Stimulated activated CD4-positive, alpha-beta T cell treated with anti-CD3 and anti-CD28 coated beads, Interleukin-1b, Interleukin-23, amount 100 ng/mL, for 1 hour (primary cell): ENCODE measurements around the gene PTPRR.

Experiments
- DNase-seq, 2 donors: peaks; one replicate each; pipeline ENCODE4 v3.0.0-alpha.2; 2020; ENCODE audit warnings: low read depth in 2 of 2

PTPRR gene

GRCh38 chr12:70695361-70696023 lies 225.0 kb downstream of the PTPRR start:
- DNase-seq, result no peak

- no peak for DNase-seq
These were observed 227.8 kb downstream of the PTPRR start for GRCh38 chr12:70692681-70693288.

GRCh38 chr12:70691018-70691672 lies 229.4 kb downstream of the PTPRR start:
- DNase-seq, result no peak

GRCh38 chr12:70686907-70687306 lies 233.6 kb downstream of the PTPRR start:
- no peak for DNase-seq

- DNase-seq, result no peak
These were observed 234.2 kb downstream of the PTPRR start for GRCh38 chr12:70686299-70686698.

- DNase-seq, result no peak
These were observed 236.6 kb downstream of the PTPRR start for GRCh38 chr12:70683976-70684375.

- DNase-seq, result no peak
These were observed 248.8 kb downstream of the PTPRR start for GRCh38 chr12:70671698-70672097.

- no peak for DNase-seq
These were observed 249.6 kb downstream of the PTPRR start for GRCh38 chr12:70670948-70671347.

GRCh38 chr12:70667253-70667652 lies 253.3 kb downstream of the PTPRR start:
- DNase-seq, result no peak

- DNase-seq, result no peak
These were observed 254.2 kb downstream of the PTPRR start for GRCh38 chr12:70666364-70666763.

GRCh38 chr12:70664465-70664881 lies 256.1 kb downstream of the PTPRR start:
- no peak for DNase-seq

- DNase-seq, result no peak
These were observed 256.7 kb downstream of the PTPRR start for GRCh38 chr12:70663838-70664237.

- DNase-seq, result no peak
These were observed 258.9 kb downstream of the PTPRR start for GRCh38 chr12:70661466-70662161.

GRCh38 chr12:70660620-70661219 lies 259.8 kb downstream of the PTPRR start:
- no peak for DNase-seq

GRCh38 chr12:70660002-70660604 lies 260.4 kb downstream of the PTPRR start:
- DNase-seq, result no peak

- DNase-seq, result no peak
These were observed 261.4 kb downstream of the PTPRR start for GRCh38 chr12:70659077-70659606.

- DNase-seq, result no peak
These were observed 262.8 kb downstream of the PTPRR start for GRCh38 chr12:70657616-70658286.

- no peak for DNase-seq
These were observed 268.1 kb downstream of the PTPRR start for GRCh38 chr12:70652451-70652850.

GRCh38 chr12:70648831-70649230 lies 271.7 kb downstream of the PTPRR start:
- no peak for DNase-seq

GRCh38 chr12:70648191-70648590 lies 272.3 kb downstream of the PTPRR start:
- DNase-seq, result no peak

- DNase-seq, result no peak
These were observed 273.7 kb downstream of the PTPRR start for GRCh38 chr12:70646850-70647249.
